ENCODE results near the gene DTX4.

Gene DTX4

DNA sequence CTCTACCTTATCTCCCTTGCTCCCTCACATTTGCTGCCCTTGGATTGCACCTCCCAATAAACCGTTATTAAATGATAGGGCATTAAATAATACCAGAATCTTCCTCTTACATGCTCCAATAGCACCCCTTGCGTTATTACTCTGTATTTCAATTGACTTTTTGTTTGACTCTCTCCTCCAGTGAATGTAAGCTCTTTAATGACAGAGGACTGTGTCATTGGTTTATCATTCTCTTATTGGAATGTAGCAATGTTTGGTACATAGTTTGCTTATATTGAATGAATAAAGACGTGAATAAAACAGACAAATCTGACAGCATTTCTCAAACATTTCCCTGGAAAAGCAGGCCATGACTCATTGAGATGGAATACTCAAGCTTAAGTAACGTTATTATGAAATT is 49.5 kb downstream of the DTX4 start:
- DNase-seq: peak; percentile 84

DNA sequence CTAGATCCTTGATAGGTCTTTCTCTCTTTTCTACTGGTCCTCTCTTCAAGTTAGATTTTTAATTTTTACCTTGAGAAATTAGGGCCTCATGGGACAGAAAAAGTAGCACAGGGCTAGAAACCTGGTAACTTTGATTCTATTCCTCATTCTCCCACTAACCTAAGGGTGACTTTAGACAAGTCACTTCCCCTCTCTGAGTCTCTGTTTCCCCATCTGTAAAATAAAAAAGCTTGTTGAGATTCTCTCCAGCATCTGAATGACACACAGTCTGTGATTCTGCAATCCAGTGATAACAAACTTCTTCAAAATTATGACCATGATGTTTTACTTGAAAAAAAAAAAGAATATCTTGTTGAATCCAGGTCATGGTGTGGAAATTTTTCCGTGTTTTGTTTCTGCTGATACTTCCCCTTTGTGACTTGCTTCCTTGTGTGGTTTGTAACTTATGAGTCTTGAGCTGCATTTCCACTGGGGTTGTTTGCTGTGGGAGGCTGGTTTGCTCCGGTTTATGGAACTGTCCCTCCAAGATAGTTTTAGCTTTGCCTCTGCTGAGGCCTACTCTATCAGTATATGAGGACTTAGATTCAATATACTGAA is 50.6 kb downstream of the DTX4 start:
- no peak for DNase-seq

DNA sequence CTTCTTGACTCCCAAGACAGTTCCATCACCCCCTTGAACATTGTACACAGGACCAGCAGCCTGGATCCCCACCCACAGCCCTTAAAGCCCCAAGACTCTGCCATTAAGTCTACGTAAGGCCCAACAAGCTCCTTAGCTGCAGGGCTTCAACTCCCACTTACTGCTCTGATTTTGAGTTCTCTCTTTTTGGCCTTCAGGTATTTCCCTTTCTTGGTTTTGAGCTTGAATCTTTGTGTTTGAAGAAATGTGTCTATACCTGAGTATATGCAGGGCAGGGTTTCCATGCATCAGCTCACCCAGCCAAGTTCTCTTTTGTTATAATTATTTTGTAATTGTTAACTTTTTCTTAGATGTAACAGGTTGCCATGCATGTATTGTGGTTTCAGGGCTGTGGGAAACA is 51.2 kb downstream of the DTX4 start:
- no peak for DNase-seq

DNA sequence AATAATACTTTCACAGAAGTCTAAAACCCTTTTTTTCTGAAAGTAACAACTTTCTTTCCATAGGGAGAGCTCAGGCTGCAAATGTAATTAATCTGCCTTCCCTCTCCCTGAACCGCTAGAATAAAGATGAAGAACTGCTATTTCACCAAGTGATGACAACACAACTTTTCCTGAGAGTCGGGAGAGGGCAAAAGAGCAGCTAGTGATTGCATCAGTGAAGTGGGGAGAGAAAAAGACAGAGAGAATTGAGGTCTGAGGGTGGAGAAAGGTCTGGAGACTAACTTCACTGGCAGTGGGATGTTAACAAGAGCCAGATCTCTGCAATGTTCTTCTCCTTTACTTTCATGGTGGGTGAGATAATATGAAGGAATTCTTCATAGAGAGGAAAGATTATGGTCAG is 51.7 kb downstream of the DTX4 start:
- DNase-seq: no peak

DNA sequence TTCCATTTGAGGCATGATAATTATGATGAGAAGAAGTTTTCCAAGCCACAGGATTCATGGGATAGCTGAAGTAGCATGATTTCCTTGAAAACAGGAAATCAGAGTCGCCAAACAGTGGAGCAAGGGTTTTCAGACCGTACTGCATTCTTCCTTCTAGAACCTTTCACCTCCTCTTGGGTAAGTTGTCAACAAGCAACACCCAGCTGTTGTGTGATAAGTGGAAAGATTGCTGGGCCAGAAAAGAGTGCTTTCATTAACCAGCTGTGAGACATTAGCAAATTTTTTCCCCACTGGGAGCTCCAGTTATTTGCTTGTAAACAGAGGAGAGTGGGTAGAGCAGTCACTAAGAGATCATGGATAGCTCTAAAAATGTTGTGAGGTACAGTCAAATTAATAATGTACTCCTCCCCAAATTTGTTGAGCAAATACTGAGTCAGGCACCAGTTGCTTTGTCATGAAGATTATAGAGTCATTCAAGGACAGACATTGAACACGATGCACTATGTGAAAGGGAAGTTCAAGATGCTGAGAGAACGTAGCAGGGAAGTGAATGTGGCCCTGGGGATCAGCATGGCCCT is 52.5 kb downstream of the DTX4 start:
- DNase-seq: no peak

DNA sequence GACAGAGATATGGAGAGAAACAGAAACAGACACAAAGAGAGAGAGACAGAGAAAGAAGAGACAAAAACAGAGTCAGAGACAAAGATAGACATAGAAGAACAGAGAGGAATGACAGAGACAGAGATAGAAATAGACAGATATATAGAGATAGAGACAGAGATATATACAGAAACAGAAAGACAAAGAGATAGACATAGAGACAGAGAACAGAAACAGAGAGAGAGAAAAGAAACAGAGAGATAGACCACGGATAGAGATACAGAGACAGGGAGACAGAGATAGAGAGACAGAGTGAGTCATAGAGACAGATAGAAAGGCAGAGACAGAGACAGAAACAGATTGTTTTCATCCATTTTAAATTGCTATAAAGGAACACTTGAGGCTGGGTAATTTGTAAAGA is 53.1 kb downstream of the DTX4 start:
- no peak for DNase-seq

DNA sequence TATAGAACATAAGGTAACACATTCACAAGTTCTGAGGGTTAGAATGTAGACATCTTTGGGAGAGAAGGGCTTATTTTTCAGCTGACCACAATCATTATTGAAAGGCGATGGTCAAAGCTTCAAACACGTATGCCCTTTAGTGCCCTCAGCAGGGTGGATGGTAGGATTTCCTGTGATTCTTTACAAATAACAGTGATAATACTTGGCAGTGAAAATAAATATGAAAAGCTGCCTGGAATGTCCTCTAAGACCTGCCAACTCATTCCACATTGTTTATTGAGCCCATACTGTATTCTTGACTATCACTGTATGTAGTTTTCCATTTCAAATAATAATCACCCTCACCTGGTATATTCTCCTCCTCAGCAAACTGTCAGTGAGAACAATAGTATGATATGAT is 54.5 kb downstream of the DTX4 start:
- no peak for DNase-seq

DNA sequence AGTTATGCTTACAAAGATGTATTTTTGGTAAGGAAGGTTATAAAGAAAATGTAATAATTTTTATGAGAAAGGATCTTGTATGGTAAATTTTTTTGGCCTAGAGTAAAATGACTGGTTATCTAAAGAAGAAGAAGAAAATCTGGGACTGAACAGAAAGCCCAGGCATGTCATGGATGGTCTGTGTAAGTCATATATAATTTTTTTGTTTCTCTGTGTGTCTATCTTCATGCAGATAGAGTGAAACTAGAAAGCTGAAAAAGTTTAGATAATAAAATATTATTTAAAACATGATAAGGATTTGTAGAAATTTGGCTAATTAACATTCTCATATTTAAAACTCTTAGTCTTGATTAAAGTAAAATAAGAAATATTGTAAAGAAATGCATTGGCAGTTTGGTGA is 68.4 kb downstream of the DTX4 start:
- DNase-seq: no peak

DNA sequence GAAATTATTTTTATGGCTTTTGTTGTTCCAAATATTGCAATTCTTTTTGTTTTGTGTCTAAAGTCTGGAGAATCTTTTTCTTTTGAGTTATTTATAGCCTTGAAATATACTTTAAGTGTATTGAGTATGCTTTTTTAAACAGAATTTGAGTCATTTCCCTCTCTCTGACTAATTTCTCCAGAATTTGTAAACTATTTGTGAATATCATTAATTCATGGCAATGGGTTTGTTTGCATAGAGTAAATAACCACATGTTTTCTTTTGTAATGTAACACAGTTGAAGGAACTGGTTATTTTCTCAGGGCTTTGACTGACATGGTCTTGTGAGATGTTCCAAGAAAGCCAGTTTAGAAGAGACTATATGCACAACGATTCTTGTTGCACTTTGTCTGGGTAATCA is 71.7 kb downstream of the DTX4 start:
- peak; percentile 19 for DNase-seq

DNA sequence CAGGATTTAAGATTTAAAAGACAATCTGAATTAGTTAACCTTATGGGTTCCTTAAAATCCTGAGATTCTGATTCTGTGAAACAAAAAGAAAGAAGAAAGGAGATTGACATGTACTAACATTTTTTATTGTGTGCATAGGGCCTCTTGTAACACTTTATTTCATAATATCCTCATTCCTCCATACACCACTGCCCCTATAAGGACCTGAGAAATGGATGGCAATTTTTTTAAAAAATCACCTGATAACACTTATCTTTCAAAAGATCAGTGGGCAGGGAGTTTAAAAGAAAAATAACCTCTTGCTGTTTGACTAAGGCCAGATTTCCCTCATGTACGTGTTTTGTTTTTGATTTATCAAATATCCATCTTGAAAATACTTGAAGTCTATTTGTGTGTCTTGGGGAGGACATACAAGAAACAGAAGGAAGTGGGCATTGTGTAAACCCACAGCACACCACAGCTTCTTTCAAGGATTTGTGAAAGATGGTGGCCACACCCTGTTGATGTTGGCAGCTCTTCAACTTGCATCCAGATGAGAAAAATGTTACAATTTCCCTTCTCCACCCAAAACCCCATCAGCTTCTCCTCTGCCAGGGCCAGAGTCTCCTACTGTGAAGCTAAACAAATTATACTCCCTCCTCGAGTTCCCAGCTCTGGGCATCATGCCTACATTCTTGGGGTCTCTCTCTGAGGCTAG is 75.7 kb downstream of the DTX4 start:
- peak; percentile 89 for DNase-seq

DNA sequence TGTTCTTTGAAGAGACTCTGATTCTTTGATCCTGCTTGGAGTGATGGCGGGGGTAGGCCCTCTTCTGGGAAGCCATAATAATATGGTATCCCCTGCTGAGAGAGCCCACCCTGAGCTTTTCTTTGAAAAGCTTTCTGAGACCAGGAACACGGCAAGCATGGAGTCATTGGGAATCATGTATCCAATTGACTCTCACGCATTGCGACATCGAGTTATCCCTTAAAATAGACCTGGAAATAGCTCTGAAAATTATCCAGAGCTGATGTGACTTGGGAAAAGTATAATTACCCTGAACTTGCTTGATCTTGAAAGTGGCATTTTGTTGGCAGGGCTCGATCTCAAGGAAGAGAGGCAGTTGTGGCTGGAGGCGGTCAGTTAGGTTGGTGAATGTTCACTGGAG is 77.6 kb downstream of the DTX4 start:
- DNase-seq: no peak

DNA sequence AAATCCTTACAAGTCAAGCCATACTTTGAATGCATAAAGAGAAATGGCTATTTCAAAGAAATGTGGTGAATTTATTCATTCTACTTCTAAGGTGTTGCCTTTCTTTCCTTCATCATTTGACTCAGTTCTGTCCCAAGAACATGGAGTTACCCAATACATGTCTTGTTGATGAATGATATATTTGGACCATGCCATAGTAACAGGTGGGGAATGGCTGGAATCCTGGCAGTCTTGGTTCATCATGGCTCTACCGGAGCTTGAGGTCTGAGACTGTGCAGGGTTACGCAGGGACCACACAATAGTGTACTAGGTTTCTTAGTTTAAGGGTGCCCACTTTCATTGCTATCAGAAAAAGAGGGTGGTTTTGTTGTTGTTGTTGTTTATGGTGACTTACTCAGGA is 81.1 kb downstream of the DTX4 start:
- no peak for DNase-seq

DNA sequence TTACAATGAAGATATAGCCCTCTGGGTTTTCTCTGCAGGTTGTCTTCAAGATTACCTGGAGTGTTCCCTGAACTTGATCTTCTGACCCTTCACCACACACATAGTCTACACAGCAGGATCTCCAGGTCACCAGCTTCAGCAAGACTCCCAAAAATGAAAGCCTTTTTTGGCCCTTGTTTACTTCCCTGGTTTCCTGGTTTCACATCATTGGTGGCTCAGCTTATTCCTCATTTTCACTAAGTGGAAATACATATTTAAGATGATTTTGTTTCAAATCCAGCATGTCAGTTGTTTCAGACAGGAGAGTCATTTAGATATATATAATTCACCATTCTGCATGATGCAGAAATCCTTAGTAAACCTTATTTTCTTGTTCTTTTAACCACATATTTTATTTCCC is 82.4 kb downstream of the DTX4 start:
- no peak for DNase-seq

DNA sequence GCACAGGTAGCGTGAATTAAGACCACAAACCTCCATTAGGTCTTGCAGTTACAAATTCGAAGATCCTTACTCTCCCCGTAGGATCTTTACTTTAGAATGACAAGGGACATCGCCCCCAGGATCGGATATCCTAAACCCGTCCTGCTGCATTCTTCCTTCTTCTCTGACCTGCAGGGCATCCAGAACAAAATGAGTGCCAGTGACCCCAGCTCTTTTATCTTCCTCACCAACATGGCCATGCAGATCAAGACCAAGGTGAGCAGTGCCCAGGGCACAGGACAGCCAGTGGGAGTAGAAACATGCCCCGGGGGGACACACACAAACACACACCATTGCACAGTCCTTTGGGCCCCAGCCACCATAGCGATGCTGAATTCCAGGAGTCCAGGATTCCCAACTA is 83.3 kb downstream of the DTX4 start:
- DNase-seq: no peak

All from fibroblast of skin of back (primary cell).